Natural killer cell treated with Interleukin-12 subunit alpha and Interleukin-12 subunit beta and Interleukin-15 and Interleukin-18, amount 100 ng/mL, for 72 hours (primary cell): ENCODE results near the gene ATG4C. TPM values are rescaled to one million over a fixed set of nuclear protein-coding genes. Genes with fewer than 3 reads are reported as not detected.
"Not testable (repeated sequence)": the region's sequence is repeated elsewhere in the genome, so short reads cannot be mapped to it uniquely, and the experiment has no call there.

Experiments
- ATAC-seq, 2 donors: fragments of 150-1000 bp; cut with Tn5 transposase in 1 of 2; sonication (Bioruptor Pico), chemical (Tn5 transposase) in 1 of 2; 2 replicates each; pipeline ENCODE4 v1.10.0; 2021
- DNase-seq: peaks from one replicate; pipeline ENCODE4 v3.0.0; 2022; ENCODE audit warnings: low spot score
- H3K27ac Mint-ChIP-seq, 2 donors: 1 replicate in 1 of 2; 2 replicates in 1 of 2; pipeline ENCODE4 v1.8.0; 2022; ENCODE audit warnings: mixed read lengths in 2 of 2, mild to moderate bottlenecking in 1 of 2, moderate library complexity in 1 of 2
- H3K27me3 Mint-ChIP-seq, 2 donors: 1 replicate in 1 of 2; 2 replicates in 1 of 2; pipeline ENCODE4 v1.8.0; 2022; ENCODE audit warnings: mixed read lengths in 2 of 2
- H3K36me3 Mint-ChIP-seq: one replicate; pipeline ENCODE4 v1.8.0; 2022; ENCODE audit warnings: mixed read lengths
- H3K4me1 Mint-ChIP-seq, 2 donors: 1 replicate in 1 of 2; 2 replicates in 1 of 2; pipeline ENCODE4 v1.8.0; 2022; ENCODE audit warnings: low read depth in 2 of 2, mixed read lengths in 2 of 2, mild to moderate bottlenecking in 1 of 2
- H3K4me3 Mint-ChIP-seq: one replicate; pipeline ENCODE4 v1.8.0; 2022; ENCODE audit warnings: mixed read lengths
- H3K9me3 Mint-ChIP-seq: 2 replicates; pipeline ENCODE4 v1.8.0; 2022; ENCODE audit warnings: mixed read lengths
- total RNA-seq, 2 donors: library from RNA; stranded (reverse); gene quantifications; one replicate each; pipeline ENCODE4 v1.2.3, GENCODE V29; 2022

ATG4C gene
- total RNA-seq, 2 donors from 2014 or later, result 9.2 to 10.6 TPM

GRCh38 chr1:62760021-62760782, 23.7 kb upstream of the ATG4C start:
- not testable (repeated sequence) for H3K36me3 Mint-ChIP-seq, ATAC-seq

GRCh38 chr1:62761223-62761870, 22.6 kb upstream of the ATG4C start:
- not testable (repeated sequence) for H3K4me1 Mint-ChIP-seq, H3K36me3 Mint-ChIP-seq, H3K27ac Mint-ChIP-seq, H3K4me3 Mint-ChIP-seq, H3K9me3 Mint-ChIP-seq, ATAC-seq, DNase-seq
- H3K27me3 Mint-ChIP-seq, result peaks cover 13 to 14% of the 10 kb centered on the region in 2 donors

More at GRCh38 chr1:62760021-62760782, 23.7 kb upstream of the ATG4C start:
- not testable (repeated sequence) for H3K27ac Mint-ChIP-seq, DNase-seq, H3K4me1 Mint-ChIP-seq, H3K9me3 Mint-ChIP-seq, H3K4me3 Mint-ChIP-seq
- peaks cover 7 to 14% of the 10 kb centered on the region in 2 donors for H3K27me3 Mint-ChIP-seq

- DNase-seq, H3K36me3 Mint-ChIP-seq, ATAC-seq, H3K27ac Mint-ChIP-seq, H3K4me1 Mint-ChIP-seq, H3K4me3 Mint-ChIP-seq, H3K9me3 Mint-ChIP-seq: not testable (repeated sequence)
- peaks cover 13 to 14% of the 10 kb centered on the region in 2 donors for H3K27me3 Mint-ChIP-seq
Observed at GRCh38 chr1:62762027-62762426, 21.9 kb upstream of the ATG4C start.

GRCh38 chr1:62765981-62766380, 18.0 kb upstream of the ATG4C start:
- Mint-ChIP-seq H3K36me3 (no peaks in the 10 kb centered on the region), H3K4me3 (no peak overlapping the region), H3K27ac (no peak overlapping the region), H3K27me3 (peaks cover 13 to 17% of the 10 kb centered on the region in 2 donors), H3K9me3 (no peaks in the 10 kb centered on the region), H3K4me1 (no peaks in the 10 kb centered on the region)
- ATAC-seq, result no peak
- DNase-seq, result no peak

- H3K9me3 Mint-ChIP-seq, result not testable (repeated sequence)
- peaks cover 10 to 22% of the 10 kb centered on the region in 2 donors for H3K27me3 Mint-ChIP-seq
Observed at GRCh38 chr1:62768551-62768950, 15.4 kb upstream of the ATG4C start.

GRCh38 chr1:62772607-62773295, 11.2 kb upstream of the ATG4C start:
- Mint-ChIP-seq H3K27me3 (peaks cover 17 to 38% of the 10 kb centered on the region in 2 donors), H3K27ac (no peak overlapping the region), H3K36me3 (peaks cover 15% of the 10 kb centered on the region), H3K4me3 (no peak overlapping the region), H3K4me1 (peaks cover 0 to 3% of the 10 kb centered on the region in 2 donors), H3K9me3 (peaks cover 3% of the 10 kb centered on the region)
- DNase-seq, result no peak
- no peak for ATAC-seq

More at GRCh38 chr1:62768551-62768950, 15.4 kb upstream of the ATG4C start:
- not testable (repeated sequence) for H3K27ac Mint-ChIP-seq, DNase-seq, H3K4me1 Mint-ChIP-seq, ATAC-seq, H3K4me3 Mint-ChIP-seq
- H3K36me3 Mint-ChIP-seq, result peaks cover 10% of the 10 kb centered on the region

- H3K27ac Mint-ChIP-seq, result no peak overlapping the region
- peaks cover 17 to 46% of the 10 kb centered on the region in 2 donors for H3K27me3 Mint-ChIP-seq
- H3K4me1 Mint-ChIP-seq, result peaks cover 0 to 3% of the 10 kb centered on the region in 2 donors
- peaks cover 15% of the 10 kb centered on the region for H3K36me3 Mint-ChIP-seq
- DNase-seq, result no peak
- no peak overlapping the region for H3K4me3 Mint-ChIP-seq
- no peak for ATAC-seq
- H3K9me3 Mint-ChIP-seq, result peaks cover 3% of the 10 kb centered on the region
Observed at GRCh38 chr1:62774006-62774405, 9.9 kb upstream of the ATG4C start.

- no peak overlapping the region for H3K4me3 Mint-ChIP-seq
Observed at GRCh38 chr1:62774971-62775595, 8.8 kb upstream of the ATG4C start.

GRCh38 chr1:62778208-62778607, 5.7 kb upstream of the ATG4C start:
- Mint-ChIP-seq H3K36me3 (peaks cover 6% of the 10 kb centered on the region), H3K9me3 (no peaks in the 10 kb centered on the region), H3K27ac (no peak overlapping the region), H3K4me3 (no peak overlapping the region), H3K27me3 (peaks cover 21 to 37% of the 10 kb centered on the region in 2 donors), H3K4me1 (peaks cover 0 to 3% of the 10 kb centered on the region in 2 donors)
- DNase-seq (no peak), ATAC-seq (no peak)

More at GRCh38 chr1:62774971-62775595, 8.8 kb upstream of the ATG4C start:
- ATAC-seq (peak in 1 of 2 donors; percentile 67), DNase-seq (no peak)
- Mint-ChIP-seq H3K4me1 (peaks cover 0 to 3% of the 10 kb centered on the region in 2 donors), H3K9me3 (peaks cover 3% of the 10 kb centered on the region), H3K36me3 (peaks cover 15% of the 10 kb centered on the region), H3K27me3 (peaks cover 24 to 53% of the 10 kb centered on the region in 2 donors), H3K27ac (no peak overlapping the region)

- Mint-ChIP-seq H3K4me3 (no peak overlapping the region), H3K27me3 (peaks cover 14 to 26% of the 10 kb centered on the region in 2 donors), H3K36me3 (no peaks in the 10 kb centered on the region), H3K9me3 (no peaks in the 10 kb centered on the region), H3K4me1 (peaks cover 3 to 5% of the 10 kb centered on the region in 2 donors), H3K27ac (no peak overlapping the region)
- ATAC-seq (no peak), DNase-seq (no peak)
Observed at GRCh38 chr1:62781841-62782543, 1.9 kb upstream of the ATG4C start.

GRCh38 chr1:62782544-62783212, 1.3 kb upstream of the ATG4C start:
- H3K27ac Mint-ChIP-seq, H3K4me1 Mint-ChIP-seq, ATAC-seq, H3K9me3 Mint-ChIP-seq, H3K4me3 Mint-ChIP-seq, H3K36me3 Mint-ChIP-seq, DNase-seq: not testable (repeated sequence)
- peaks cover 8 to 19% of the 10 kb centered on the region in 2 donors for H3K27me3 Mint-ChIP-seq

GRCh38 chr1:62784509-62785365, 805 bp downstream of the ATG4C start:
- Mint-ChIP-seq H3K9me3 (no peaks in the 10 kb centered on the region), H3K36me3 (no peaks in the 10 kb centered on the region), H3K27ac (no peak overlapping the region), H3K27me3 (peaks cover 3 to 4% of the 10 kb centered on the region in 2 donors), H3K4me3 (no peak overlapping the region), H3K4me1 (peaks cover 3 to 6% of the 10 kb centered on the region in 2 donors)
- DNase-seq (no peak), ATAC-seq (peak in 1 of 2 donors; percentile 18)
